Keratinocyte (primary cell): ENCODE data around the gene ARHGAP32. TPM values are rescaled to one million over a fixed set of nuclear protein-coding genes. Genes with fewer than 3 reads are reported as not detected.

Experiments used
- DNase-seq: peaks from one replicate; pipeline ENCODE4 v3.0.0-alpha.2; 2011; ENCODE audit warnings: low read depth, missing footprints, low spot score
- FAIRE-seq: peaks from 2 replicates; lab custom pipeline; 2011; peaks lifted over from hg19 to GRCh38; lab: Jason Lieb, UNC
- H2AFZ ChIP-seq: 2 replicates; pipeline ENCODE4 v1.6.0; 2012; ENCODE audit warnings: low read length, control low read depth, inconsistent platforms; ENCODE audit not compliant: control insufficient read depth
- H3K27ac ChIP-seq: 2 replicates; pipeline ENCODE4 v1.5.1; 2011; ENCODE audit warnings: low read length; ENCODE audit not compliant: control insufficient read depth, insufficient read depth
- H3K27me3 ChIP-seq: 3 replicates; pipeline ENCODE4 v1.6.0; 2011; ENCODE audit warnings: low read length; ENCODE audit not compliant: control insufficient read depth, insufficient read depth; ENCODE audit errors: extremely low read depth
- H3K36me3 ChIP-seq, 2 experiments: 2 replicates in 1 of 2; 3 replicates in 1 of 2; pipeline ENCODE4 v1.5.1; 2011; ENCODE audit warnings: low read length in 2 of 2, mild to moderate bottlenecking in 1 of 2; ENCODE audit not compliant: control insufficient read depth in 2 of 2, insufficient read depth in 2 of 2; ENCODE audit errors: extremely low read depth in 1 of 2
- H3K4me1 ChIP-seq: 3 replicates; pipeline ENCODE4 v1.5.1; 2011; ENCODE audit warnings: low read length; ENCODE audit not compliant: control insufficient read depth, insufficient read depth; ENCODE audit errors: extremely low read depth
- H3K4me2 ChIP-seq: 3 replicates; pipeline ENCODE4 v1.6.0; 2011; ENCODE audit warnings: low read depth, low read length; ENCODE audit not compliant: control insufficient read depth, insufficient read depth; ENCODE audit errors: extremely low read depth
- H3K4me3 ChIP-seq, 3 experiments: fragments of 200-600 bp in 1 of 3; sonication (generic) in 1 of 3; 2 replicates in 2 of 3; 3 replicates in 1 of 3; pipeline ENCODE4 v1.5.1; 2011 to 2016; ENCODE audit warnings: low read length in 3 of 3, mild to moderate bottlenecking in 3 of 3, control low read depth in 2 of 3, inconsistent platforms in 1 of 3, low read depth in 1 of 3, mixed read lengths in 1 of 3, mixed run types in 1 of 3, moderate library complexity in 1 of 3; ENCODE audit not compliant: control insufficient read depth in 2 of 3, insufficient read depth in 2 of 3; ENCODE audit errors: extremely low read depth in 1 of 3
- H3K79me2 ChIP-seq: 2 replicates; pipeline ENCODE4 v1.6.0; 2012; ENCODE audit warnings: low read length; ENCODE audit not compliant: control insufficient read depth, insufficient read depth
- H3K9ac ChIP-seq: 3 replicates; pipeline ENCODE4 v1.6.0; 2011; ENCODE audit warnings: low read length; ENCODE audit not compliant: control insufficient read depth, insufficient read depth; ENCODE audit errors: extremely low read depth
- H3K9me1 ChIP-seq: 3 replicates; pipeline ENCODE4 v1.6.0; 2011; ENCODE audit warnings: low read length; ENCODE audit not compliant: control insufficient read depth, insufficient read depth; ENCODE audit errors: extremely low read depth
- H3K9me3 ChIP-seq: 2 replicates; pipeline ENCODE4 v1.5.1; 2012; ENCODE audit warnings: low read depth, low read length; ENCODE audit not compliant: control insufficient read depth
- H4K20me1 ChIP-seq: 3 replicates; pipeline ENCODE4 v1.6.0; 2011; ENCODE audit warnings: low read length; ENCODE audit not compliant: control insufficient read depth, insufficient read depth; ENCODE audit errors: extremely low read depth
- EZH2 ChIP-seq: IDR thresholded peaks from one replicate; pipeline ENCODE4 v1.6.1; 2012; ENCODE audit warnings: inconsistent platforms, mild to moderate bottlenecking, low read length, moderate library complexity
- dilution Hi-C: fragments of 300-500 bp; cut with MboI; formaldehyde crosslinking; loops from one replicate; pipeline ENCODE4 v1.7.0; 2020; ENCODE audit warnings: low sequenced_read_pairs; ENCODE audit not compliant: extremely low pct_ligation_motif_present
- polyA plus RNA-seq, 5 experiments: library from polyadenylated mRNA; depleted of rRNA in 3 of 5; stranded (reverse) in 3 of 5; stranded (forward) in 1 of 5; unstranded in 1 of 5; fragments of >200 nt; gene quantifications; 1 replicate in 1 of 5; 2 replicates in 3 of 5; 3 replicates in 1 of 5; pipeline versions ENCODE4 v1.2.1 to v1.2.3, GENCODE V29; 2011 to 2012; ENCODE audit warnings: missing spikeins in 2 of 5, low read depth in 1 of 5, low replicate concordance in 1 of 5
- TF ChIP-seq, protein P1 (sequence below), 3 experiments: IDR thresholded peaks in 1 of 3; conservative IDR thresholded peaks in 1 of 3; optimal IDR thresholded peaks in 1 of 3; 2 replicates in 2 of 3; 3 replicates in 1 of 3; pipeline versions ENCODE3 to v1.5.1; 2011; ENCODE audit warnings: low read length in 3 of 3, mild to moderate bottlenecking in 3 of 3, moderate library complexity in 2 of 3, control low read depth in 1 of 3, inconsistent platforms in 1 of 3; ENCODE audit not compliant: insufficient read depth in 2 of 3; ENCODE audit errors: extremely low read depth in 1 of 3

ARHGAP32 gene
- polyA plus RNA-seq, 1 donor (not counting 4 experiments of a cell fraction or from before 2014, with no cell fraction given), result 10.8 TPM

DNA sequence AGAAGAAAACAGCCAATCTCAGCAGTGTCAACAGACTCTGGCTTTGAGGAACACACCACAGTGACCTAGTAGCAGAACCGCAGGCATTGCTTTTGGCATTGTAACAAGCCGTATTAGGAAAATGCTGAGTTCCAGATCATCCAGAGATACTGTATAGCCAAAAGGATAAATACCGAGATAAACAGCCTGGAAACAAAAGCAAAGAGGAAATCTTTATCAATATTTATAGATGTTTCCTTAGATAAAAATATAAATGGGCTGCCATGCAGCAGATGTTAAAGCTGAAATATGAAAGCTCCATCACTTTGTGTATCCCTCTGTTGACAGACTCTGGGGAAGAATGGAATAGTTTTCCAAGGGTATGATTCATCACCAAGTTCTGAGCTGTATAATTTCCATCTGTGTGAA lies 150.5 kb downstream of the ARHGAP32 start:
- Histone ChIP-seq H3K4me3 (no peak overlapping the region), H3K27me3 (no peaks in the 10 kb centered on the region), H3K4me2 (no peak overlapping the region), H3K27ac (no peak overlapping the region), H2AFZ (no peak overlapping the region), H3K36me3 (peaks cover 0 to 4% of the 10 kb centered on the region in 2 experiments), H3K79me2 (no peaks in the 10 kb centered on the region), H3K9me1 (no peaks in the 10 kb centered on the region), H4K20me1 (no peaks in the 10 kb centered on the region), H3K4me1 (no peaks in the 10 kb centered on the region), H3K9me3 (no peaks in the 10 kb centered on the region), H3K9ac (no peak overlapping the region)
- FAIRE-seq (no peak), DNase-seq (no peak)
- dilution Hi-C loops, result no loop called here
- TF ChIP-seq, protein P1, sequence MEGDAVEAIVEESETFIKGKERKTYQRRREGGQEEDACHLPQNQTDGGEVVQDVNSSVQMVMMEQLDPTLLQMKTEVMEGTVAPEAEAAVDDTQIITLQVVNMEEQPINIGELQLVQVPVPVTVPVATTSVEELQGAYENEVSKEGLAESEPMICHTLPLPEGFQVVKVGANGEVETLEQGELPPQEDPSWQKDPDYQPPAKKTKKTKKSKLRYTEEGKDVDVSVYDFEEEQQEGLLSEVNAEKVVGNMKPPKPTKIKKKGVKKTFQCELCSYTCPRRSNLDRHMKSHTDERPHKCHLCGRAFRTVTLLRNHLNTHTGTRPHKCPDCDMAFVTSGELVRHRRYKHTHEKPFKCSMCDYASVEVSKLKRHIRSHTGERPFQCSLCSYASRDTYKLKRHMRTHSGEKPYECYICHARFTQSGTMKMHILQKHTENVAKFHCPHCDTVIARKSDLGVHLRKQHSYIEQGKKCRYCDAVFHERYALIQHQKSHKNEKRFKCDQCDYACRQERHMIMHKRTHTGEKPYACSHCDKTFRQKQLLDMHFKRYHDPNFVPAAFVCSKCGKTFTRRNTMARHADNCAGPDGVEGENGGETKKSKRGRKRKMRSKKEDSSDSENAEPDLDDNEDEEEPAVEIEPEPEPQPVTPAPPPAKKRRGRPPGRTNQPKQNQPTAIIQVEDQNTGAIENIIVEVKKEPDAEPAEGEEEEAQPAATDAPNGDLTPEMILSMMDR (optimal IDR thresholded peaks at IDR 0.05 in 1 of 3, IDR thresholded peaks at IDR 0.05 in 1 of 3, conservative IDR thresholded peaks at IDR 0.05 in 1 of 3; ENCODE audit: extremely low read depth in 1 of 3, insufficient read depth in 2 of 3, low read length in 3 of 3), result no peak
- TF ChIP-seq EZH2, result no peak

DNA sequence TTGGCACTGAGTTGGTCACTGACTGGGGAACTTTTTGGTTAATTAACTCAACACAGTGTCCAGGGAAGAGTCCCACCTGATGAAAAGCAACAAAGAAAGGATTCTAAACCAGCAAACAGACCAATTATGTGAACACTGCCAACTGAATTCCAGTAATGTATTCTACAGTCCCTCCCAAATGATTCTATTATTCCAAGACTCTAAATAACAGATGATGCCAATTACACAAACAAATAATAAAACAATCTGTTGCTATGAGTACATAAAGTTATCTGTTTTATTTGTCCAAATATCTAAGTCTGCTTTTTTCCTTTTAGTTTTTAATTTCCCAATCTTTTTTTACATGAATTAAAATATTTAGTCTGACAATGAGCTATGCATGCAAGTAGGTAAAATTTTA lies 151.2 kb downstream of the ARHGAP32 start:
- H3K4me2 ChIP-seq, result no peak overlapping the region
- H3K36me3 ChIP-seq, result peaks cover 0 to 4% of the 10 kb centered on the region in 2 experiments
- TF ChIP-seq, protein P1 (optimal IDR thresholded peaks at IDR 0.05 in 1 of 3, IDR thresholded peaks at IDR 0.05 in 1 of 3, conservative IDR thresholded peaks at IDR 0.05 in 1 of 3; ENCODE audit: extremely low read depth in 1 of 3, insufficient read depth in 2 of 3, low read length in 3 of 3), result no peak
- no peak for TF ChIP-seq EZH2
- no peak overlapping the region for H2AFZ ChIP-seq
- no peaks in the 10 kb centered on the region for H3K9me3 ChIP-seq
- H3K27ac ChIP-seq, result no peak overlapping the region
- dilution Hi-C loops, result no loop called here
- no peaks in the 10 kb centered on the region for H4K20me1 ChIP-seq
- no peak overlapping the region for H3K9ac ChIP-seq
- DNase-seq, result no peak
- H3K27me3 ChIP-seq, result no peaks in the 10 kb centered on the region
- H3K9me1 ChIP-seq, result no peaks in the 10 kb centered on the region
- H3K4me1 ChIP-seq, result no peaks in the 10 kb centered on the region
- no peak for FAIRE-seq
- H3K79me2 ChIP-seq, result no peaks in the 10 kb centered on the region
- H3K4me3 ChIP-seq, result no peak overlapping the region
